Ovary (tissue), 3 donors: ENCODE data around the gene NUP210.

ENCODE experiments used
- CTCF ChIP-seq, 3 donors: fragments of 450-650 bp in 2 of 3; fragments of 200-600 bp in 1 of 3; IDR thresholded peaks; one replicate each; pipeline versions ENCODE4 v1.5.1 to v1.8.0; 2016 to 2022; ENCODE audit warnings: antibody characterized with exemption in 3 of 3, mild to moderate bottlenecking in 1 of 3
- POLR2A ChIP-seq: fragments of 450-650 bp; IDR thresholded peaks from one replicate; pipeline ENCODE4 v1.6.1; 2017; ENCODE audit warnings: antibody characterized with exemption, mild to moderate bottlenecking, moderate library complexity
- donor health status: DM: no; HTN: no; CAD: no.

GRCh38 chr3:13300546-13301285, 119.4 kb downstream of the NUP210 start:
- TF ChIP-seq CTCF (IDR thresholded peaks at IDR 0.05), result no peak
- no peak for TF ChIP-seq POLR2A
